ENCODE measurements around the gene PROM1. TPM values are rescaled to one million over a fixed set of nuclear protein-coding genes. Genes with fewer than 3 reads are reported as not detected.

Gene PROM1, protein sequence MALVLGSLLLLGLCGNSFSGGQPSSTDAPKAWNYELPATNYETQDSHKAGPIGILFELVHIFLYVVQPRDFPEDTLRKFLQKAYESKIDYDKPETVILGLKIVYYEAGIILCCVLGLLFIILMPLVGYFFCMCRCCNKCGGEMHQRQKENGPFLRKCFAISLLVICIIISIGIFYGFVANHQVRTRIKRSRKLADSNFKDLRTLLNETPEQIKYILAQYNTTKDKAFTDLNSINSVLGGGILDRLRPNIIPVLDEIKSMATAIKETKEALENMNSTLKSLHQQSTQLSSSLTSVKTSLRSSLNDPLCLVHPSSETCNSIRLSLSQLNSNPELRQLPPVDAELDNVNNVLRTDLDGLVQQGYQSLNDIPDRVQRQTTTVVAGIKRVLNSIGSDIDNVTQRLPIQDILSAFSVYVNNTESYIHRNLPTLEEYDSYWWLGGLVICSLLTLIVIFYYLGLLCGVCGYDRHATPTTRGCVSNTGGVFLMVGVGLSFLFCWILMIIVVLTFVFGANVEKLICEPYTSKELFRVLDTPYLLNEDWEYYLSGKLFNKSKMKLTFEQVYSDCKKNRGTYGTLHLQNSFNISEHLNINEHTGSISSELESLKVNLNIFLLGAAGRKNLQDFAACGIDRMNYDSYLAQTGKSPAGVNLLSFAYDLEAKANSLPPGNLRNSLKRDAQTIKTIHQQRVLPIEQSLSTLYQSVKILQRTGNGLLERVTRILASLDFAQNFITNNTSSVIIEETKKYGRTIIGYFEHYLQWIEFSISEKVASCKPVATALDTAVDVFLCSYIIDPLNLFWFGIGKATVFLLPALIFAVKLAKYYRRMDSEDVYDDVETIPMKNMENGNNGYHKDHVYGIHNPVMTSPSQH
- 0.33 to 0.61 TPM (median 0.54 TPM) in 5 replicates for total RNA-seq (2022; extraction: Qiagen RNA extraction)

DNA sequence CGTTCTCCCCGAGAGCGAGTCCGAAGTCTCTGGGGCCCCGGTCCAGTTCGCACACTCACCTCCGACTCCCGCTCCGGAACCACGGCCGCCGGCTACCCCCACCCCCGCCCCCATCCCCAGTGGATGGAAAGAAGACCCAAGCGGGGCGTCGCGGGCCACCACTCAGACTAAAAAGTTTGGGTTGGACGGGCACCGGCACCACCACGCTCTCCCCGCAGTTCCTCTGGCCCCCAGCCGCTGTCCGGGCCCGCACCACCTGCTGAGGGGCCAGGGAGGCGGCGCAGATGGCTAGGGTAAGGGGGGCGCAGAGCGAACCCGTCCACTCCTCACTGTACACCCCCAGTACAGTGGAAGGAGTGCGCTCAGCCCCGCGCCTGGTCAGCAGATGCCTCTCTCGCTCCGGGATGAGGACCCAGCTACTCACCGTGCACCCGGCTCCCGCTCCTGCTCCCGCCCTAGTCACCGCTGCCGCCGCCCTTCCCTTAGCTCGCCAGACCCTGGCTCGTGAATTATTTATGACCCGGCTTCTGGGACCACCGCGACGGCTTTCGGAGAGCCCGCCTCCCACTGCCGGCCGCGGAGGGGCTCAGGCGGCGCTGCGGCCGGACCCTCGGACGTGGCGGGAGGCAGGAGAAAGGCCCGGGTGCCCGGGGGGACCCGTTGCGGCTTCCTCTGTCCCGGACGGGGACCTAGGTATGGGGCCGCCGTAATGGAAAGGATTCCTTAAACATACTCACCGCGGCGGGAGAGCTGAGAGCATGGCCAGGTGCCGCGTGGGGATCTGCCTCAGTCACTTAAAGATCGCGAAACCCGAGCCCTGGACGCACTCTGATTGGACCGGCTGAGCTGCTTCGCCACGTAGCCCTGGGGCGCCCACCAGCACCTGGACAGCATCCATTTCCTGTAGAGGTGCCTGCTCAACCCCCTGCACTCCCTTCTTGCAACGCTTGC, at the start of gene PROM1:
TSS of gene PROM1 (minus strand) at position 783 of the 951 bp plus-strand sequence. CDS start 8,117 bp downstream, outside the sequence.

DNA sequence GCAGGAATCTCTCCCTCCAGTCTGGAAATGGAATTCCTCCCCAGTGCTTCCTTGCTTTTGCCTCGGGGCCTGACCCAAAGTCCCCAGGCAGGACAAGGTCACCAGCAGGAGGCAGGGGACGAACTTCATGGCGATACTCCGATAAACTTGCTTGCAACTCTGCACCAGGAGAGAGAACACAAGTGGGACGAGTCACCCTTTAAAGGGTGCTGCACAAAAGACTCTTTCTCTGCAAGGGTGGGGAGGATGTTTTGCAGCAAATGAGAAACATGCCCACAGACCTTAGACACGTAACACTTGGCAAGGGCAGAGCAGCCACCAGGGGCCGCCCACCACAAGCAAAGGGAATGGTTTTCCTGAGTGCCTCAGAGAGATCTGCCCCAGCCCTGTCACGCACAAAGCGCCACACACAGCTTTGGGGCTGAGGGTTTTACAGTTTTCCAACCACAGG, 120.8 kb downstream of the PROM1 start, which contains the start of gene FGFBP2:
TSS of gene FGFBP2 (minus strand) at position 175 of the 451 bp plus-strand sequence. CDS start at position 129, 46 bp downstream.

DNA sequence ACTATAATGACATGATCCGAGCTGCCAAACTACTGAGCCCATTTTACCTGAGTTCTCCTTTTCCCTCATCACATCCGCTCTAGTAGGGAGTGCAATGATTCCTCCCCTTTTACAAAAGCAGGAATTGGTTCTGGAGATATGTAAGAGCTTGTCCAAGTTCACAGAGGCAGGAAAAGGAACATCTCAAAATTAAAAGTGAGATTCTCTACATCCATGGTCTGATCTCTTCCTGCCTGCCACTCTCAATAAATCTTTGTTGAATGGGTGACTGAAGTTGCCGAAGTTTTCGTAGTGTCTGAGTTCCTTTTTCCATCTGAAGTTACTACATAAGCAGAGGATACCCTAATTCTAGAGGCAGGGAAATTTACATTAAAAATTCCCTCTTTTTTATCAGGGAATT, 145.2 kb downstream of the PROM1 start, which contains the start of gene FGFBP1:
TSS of gene FGFBP1 (minus strand) at position 101 of the 400 bp plus-strand sequence. CDS start 2,108 bp downstream, outside the sequence.

Other genes starting within 250 kb of the PROM1 start
- 2.4 to 2.8 TPM (median 2.6 TPM) in 5 replicates for gene FGFBP1, start 145.3 kb downstream of the PROM1 start, total RNA-seq (2022; extraction: Qiagen RNA extraction)
- gene FGFBP2, start 120.8 kb downstream of the PROM1 start, total RNA-seq (2022; extraction: Qiagen RNA extraction), result 0.17 to 0.41 TPM (median 0.34 TPM) in 5 replicates
- 11.5 to 17.6 TPM (median 12.5 TPM) in 5 replicates for gene TAPT1, start 142.4 kb upstream of the PROM1 start, total RNA-seq (2022; extraction: Qiagen RNA extraction)

All from A549 treated with AZD2906 at 1 μM for 4 hours (cell line).